HCT116 (cell line): ENCODE results near the gene FBXL13. TPM values are rescaled to one million over a fixed set of nuclear protein-coding genes. Genes with fewer than 3 reads are reported as not detected.
"Not testable (repeated sequence)": the region's sequence is repeated elsewhere in the genome, so short reads cannot be mapped to it uniquely, and the experiment has no call there.

Experiments
- ATAC-seq: fragments of 200-7000 bp; cut with Tn5 transposase; 2 replicates; pipeline ENCODE4 v1.9.1; 2020; ENCODE audit warnings: mild to moderate bottlenecking, moderate library complexity
- BruUV-seq: library from RNA; stranded (reverse); fragments of 400-500 nt; replicated peaks from 2 replicates; lab custom pipeline; 2021; lab: Mats Ljungman, UMichigan
- CTCF ChIA-PET: fragments of 300-600 bp; sonication (Branson Sonifier 250); formaldehyde crosslinking; loops from one replicate; lab custom pipeline; 2021; ENCODE audit warnings: antibody characterized with exemption; lab: Charles Lee
- POLR2A ChIA-PET: fragments of 300-600, 350-600 bp; sonication (Branson Sonifier 250); formaldehyde crosslinking; loops from one replicate; lab custom pipeline; 2021; ENCODE audit warnings: antibody characterized with exemption; lab: Charles Lee
- RAD21 ChIA-PET, 2 experiments: fragments of 300-600 bp; sonication (Branson Sonifier 250); formaldehyde crosslinking; loops; one replicate each; lab custom pipeline; 2023; ENCODE audit warnings: low total read pairs in 2 of 2; ENCODE audit not compliant: uncharacterized antibody in 2 of 2, unreplicated experiment in 2 of 2, low non-redundant PET in 1 of 2; lab: Charles Lee
- DNase-seq: peaks from one replicate; pipeline ENCODE4 v3.0.0-alpha.2; 2010; ENCODE audit warnings: low read depth, low spot score
- H2AFZ ChIP-seq: fragments of 200-600 bp; shearing (Covaris generic), sonication (generic); 2 replicates; pipeline ENCODE4 v1.6.1; 2017; ENCODE audit warnings: low read depth, mixed run types, mixed read lengths, antibody characterized with exemption, low read length; ENCODE audit not compliant: poor library complexity, severe bottlenecking
- H3K27ac ChIP-seq: 2 replicates; pipeline ENCODE4 v1.5.1; 2012; ENCODE audit warnings: low read depth, low read length
- H3K27me3 ChIP-seq: fragments of 200-600 bp; sonication (generic); 2 replicates; pipeline ENCODE4 v1.6.1; 2016; ENCODE audit warnings: mixed run types, low read length, mixed read lengths; ENCODE audit not compliant: insufficient read depth
- H3K36me3 ChIP-seq, 2 experiments: fragments of 200-500 bp in 1 of 2; fragments of 200-600 bp in 1 of 2; sonication (Bioruptor generic) in 1 of 2; sonication (generic) in 1 of 2; 2 replicates each; pipeline versions ENCODE4 v1.5.1 to v1.6.1; 2014 to 2016; ENCODE audit warnings: low read length in 2 of 2, inconsistent platforms in 1 of 2, mixed read lengths in 1 of 2, mixed run types in 1 of 2; ENCODE audit not compliant: insufficient read depth in 2 of 2, control insufficient read depth in 1 of 2
- H3K4me1 ChIP-seq, 2 experiments: fragments of 200-600 bp in 1 of 2; sonication (generic) in 1 of 2; 2 replicates each; pipeline versions ENCODE4 v1.5.1 to v1.6.1; 2012 to 2017; ENCODE audit warnings: low read length in 2 of 2, inconsistent platforms in 1 of 2, mild to moderate bottlenecking in 1 of 2, mixed read lengths in 1 of 2, mixed run types in 1 of 2, moderate library complexity in 1 of 2; ENCODE audit not compliant: insufficient read depth in 2 of 2, control insufficient read depth in 1 of 2
- H3K4me2 ChIP-seq: fragments of 200-600 bp; sonication (generic); 2 replicates; pipeline ENCODE4 v1.6.1; 2017; ENCODE audit warnings: mixed run types, low read length, mixed read lengths
- H3K4me3 ChIP-seq, 2 experiments: fragments of 200-600 bp in 1 of 2; sonication (generic) in 1 of 2; replicated peaks in 1 of 2; 2 replicates each; pipeline ENCODE4 v1.5.1; 2011 to 2016; ENCODE audit warnings: low read length in 2 of 2, control low read depth in 1 of 2, low read depth in 1 of 2, mild to moderate bottlenecking in 1 of 2, mixed read lengths in 1 of 2, mixed run types in 1 of 2
- H3K79me2 ChIP-seq: fragments of 200-600 bp; sonication (generic); 2 replicates; pipeline ENCODE4 v1.6.1; 2017; ENCODE audit warnings: mild to moderate bottlenecking, mixed run types, low read length, moderate library complexity, mixed read lengths; ENCODE audit not compliant: insufficient read depth
- H3K9ac ChIP-seq: fragments of 200-600 bp; sonication (generic); 2 replicates; pipeline ENCODE4 v1.6.1; 2016; ENCODE audit warnings: low read length, mixed read lengths
- H3K9me2 ChIP-seq: fragments of 200-600 bp; sonication (generic), shearing (Covaris generic); 2 replicates; pipeline ENCODE4 v1.6.1; 2017; ENCODE audit warnings: mixed run types, mild to moderate bottlenecking, moderate library complexity; ENCODE audit not compliant: insufficient read depth
- H3K9me3 ChIP-seq, 2 experiments: fragments of 200-500 bp in 1 of 2; fragments of 200-600 bp in 1 of 2; sonication (Bioruptor generic) in 1 of 2; sonication (generic) in 1 of 2; 2 replicates each; pipeline ENCODE4 v1.6.1; 2014 to 2017; ENCODE audit warnings: low read length in 2 of 2, mixed read lengths in 2 of 2, inconsistent platforms in 1 of 2, low read depth in 1 of 2, mild to moderate bottlenecking in 1 of 2, mixed run types in 1 of 2, moderate library complexity in 1 of 2; ENCODE audit not compliant: control insufficient read depth in 1 of 2, insufficient read depth in 1 of 2
- H4K20me1 ChIP-seq: fragments of 200-600 bp; sonication (generic), shearing (Covaris generic); 2 replicates; pipeline ENCODE4 v1.6.1; 2017; ENCODE audit warnings: mixed run types, mild to moderate bottlenecking, moderate library complexity; ENCODE audit not compliant: insufficient read depth
- intact Hi-C: fragments of 100-400 bp; cut with micrococcal nuclease; formaldehyde crosslinking; loops from 2 replicates; pipeline ENCODE4 v1.10.0; 2022
- total RNA-seq: library from RNA; stranded (reverse); gene quantifications from one replicate; pipeline ENCODE4 v1.2.1, GENCODE V29; 2021; ENCODE audit not compliant: unreplicated experiment

The FBXL13 gene
- total RNA-seq, 1 experiment from 2014 or later: 1.0 TPM

GRCh38 chr7:102770467-102770866, 304.1 kb downstream of the FBXL13 start:
- RAD21 ChIA-PET, BruUV-seq, CTCF ChIA-PET, H3K4me1 ChIP-seq, H3K27ac ChIP-seq, H3K9me2 ChIP-seq, intact Hi-C loops, H4K20me1 ChIP-seq, DNase-seq, POLR2A ChIA-PET, H3K27me3 ChIP-seq, H3K4me3 ChIP-seq, ATAC-seq, H3K79me2 ChIP-seq, H3K4me2 ChIP-seq, H3K36me3 ChIP-seq, H3K9ac ChIP-seq, H2AFZ ChIP-seq, H3K9me3 ChIP-seq: not testable (repeated sequence)

DNA sequence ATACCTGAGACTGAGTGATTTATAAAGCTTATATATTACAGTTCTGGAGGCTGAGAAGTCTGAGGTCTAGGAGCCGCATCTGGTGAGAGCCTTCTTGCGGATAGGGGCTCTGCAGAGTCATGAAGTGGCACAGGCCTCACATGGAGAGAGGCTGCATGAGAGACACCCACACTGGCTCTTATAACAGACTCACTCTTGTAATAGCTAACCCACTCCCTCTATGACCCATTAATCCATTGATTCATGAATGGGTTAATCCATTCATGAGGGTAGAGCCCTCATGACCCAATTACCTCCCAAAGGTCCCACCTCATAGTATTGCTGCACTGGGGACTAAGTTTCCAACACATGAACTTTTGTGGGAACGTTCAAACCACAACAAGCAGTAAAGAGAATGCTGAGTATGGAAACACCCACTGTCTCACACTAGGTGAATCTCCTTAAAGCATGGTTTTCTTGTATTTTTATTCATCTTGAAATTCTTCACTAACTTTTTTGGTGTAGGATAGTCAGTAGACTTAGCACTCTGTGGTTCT, 304.9 kb downstream of the FBXL13 start:
- ATAC-seq, H3K27ac ChIP-seq, H4K20me1 ChIP-seq, H3K36me3 ChIP-seq, H3K9ac ChIP-seq, POLR2A ChIA-PET, H3K4me3 ChIP-seq, H3K9me3 ChIP-seq, H3K4me1 ChIP-seq, CTCF ChIA-PET, intact Hi-C loops, H3K9me2 ChIP-seq, H2AFZ ChIP-seq, H3K79me2 ChIP-seq, RAD21 ChIA-PET, H3K27me3 ChIP-seq, DNase-seq, H3K4me2 ChIP-seq, BruUV-seq: not testable (repeated sequence)

GRCh38 chr7:102763295-102763905, 311.2 kb downstream of the FBXL13 start:
- H3K4me3 ChIP-seq, ATAC-seq, CTCF ChIA-PET, H4K20me1 ChIP-seq, DNase-seq, H3K36me3 ChIP-seq, intact Hi-C loops, H3K27me3 ChIP-seq, H3K79me2 ChIP-seq, H3K4me2 ChIP-seq, H3K27ac ChIP-seq, H3K9me3 ChIP-seq, H3K9me2 ChIP-seq, RAD21 ChIA-PET, H3K4me1 ChIP-seq, H2AFZ ChIP-seq, H3K9ac ChIP-seq, BruUV-seq: not testable (repeated sequence)
- POLR2A ChIA-PET: interaction anchor here (0.5 kb wide), 1 partner anchor 299 kb away, joined by 3 read pairs; no protein-coding TSS in a partner anchor

Other genes with a start within 250 kb of the FBXL13 start
- gene LRRC17, start 161.8 kb downstream of the FBXL13 start, total RNA-seq: 0.47 TPM
- 53.3 TPM for gene ARMC10, start 344 bp upstream of the FBXL13 start, total RNA-seq
- gene NAPEPLD, start 74.3 kb upstream of the FBXL13 start, total RNA-seq: 9.7 TPM
- 73.9 TPM for gene PMPCB, start 222.6 kb upstream of the FBXL13 start, total RNA-seq